C4-2B (cell line): ENCODE data around the gene TEX2.

Source experiments
- H3K27ac ChIP-seq: fragments of 450-650 bp; 2 replicates; pipeline ENCODE4 v1.5.1; 2017
- CTCF ChIP-seq: fragments of 450-650 bp; conservative IDR thresholded peaks from 2 replicates; pipeline ENCODE4 v1.5.1; 2017; ENCODE audit warnings: mild to moderate bottlenecking
- ZFX ChIP-seq: fragments of 450-650 bp; IDR thresholded peaks from 2 replicates; pipeline ENCODE4 v1.6.1; 2017

TEX2 gene

DNA sequence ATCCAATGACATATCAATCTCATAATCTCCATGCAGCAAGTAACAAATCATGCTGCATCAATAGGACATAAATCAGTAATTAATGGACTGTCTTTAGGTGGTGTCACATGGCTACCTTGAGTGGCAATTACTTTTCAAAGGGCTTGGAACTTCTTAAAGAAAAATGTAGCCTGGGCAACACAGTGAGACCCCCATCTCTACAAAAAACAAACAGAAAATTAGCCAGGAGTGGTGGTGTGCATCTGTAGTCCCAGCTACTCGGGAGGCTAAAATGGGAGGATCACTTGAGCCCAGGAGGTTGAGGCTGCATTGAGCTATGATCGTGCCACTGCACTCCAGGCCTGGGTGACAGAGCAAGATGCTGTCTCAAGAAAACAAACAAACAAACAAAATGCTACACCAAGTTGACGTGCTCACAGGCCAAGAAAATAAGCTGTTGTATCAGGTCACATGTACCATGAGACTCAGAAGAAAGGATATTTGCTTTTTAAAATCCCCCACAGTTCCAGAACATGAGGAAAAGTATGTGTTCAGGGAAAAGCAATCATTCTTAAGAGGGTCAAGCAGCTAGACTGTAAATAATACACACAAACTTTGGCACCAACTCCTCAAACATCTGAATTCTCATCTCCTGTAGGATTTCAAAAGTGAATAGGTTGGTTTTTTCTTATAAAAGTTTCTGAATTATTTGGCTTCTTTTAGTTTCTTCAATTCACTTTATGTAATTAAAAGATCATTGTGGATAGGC, 109.3 kb downstream of the TEX2 start:
- TF ChIP-seq CTCF, result no peak
- TF ChIP-seq ZFX, result no peak
- H3K27ac ChIP-seq, result no peak overlapping the region

- TF ChIP-seq ZFX, result no peak
- TF ChIP-seq CTCF, result no peak
- no peak overlapping the region for H3K27ac ChIP-seq
Observed at GRCh38 chr17:64152428-64153125, 110.5 kb downstream of the TEX2 start.

DNA sequence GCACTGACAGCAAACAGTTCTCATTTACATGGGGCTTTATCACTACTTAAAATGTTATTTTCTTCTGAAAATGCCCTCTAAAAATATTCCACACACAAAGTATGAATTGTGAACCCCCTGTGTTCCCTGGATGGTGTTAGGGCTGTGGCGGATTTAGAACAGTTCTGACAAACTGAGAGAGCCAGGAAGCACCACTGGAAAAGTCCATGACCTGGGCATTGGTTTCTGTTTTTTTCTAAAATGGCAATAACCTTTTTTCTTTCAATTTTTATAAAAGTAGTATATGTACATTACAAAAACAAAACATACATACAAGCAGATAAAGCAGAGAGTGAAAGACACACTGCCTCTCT, 112.1 kb downstream of the TEX2 start:
- TF ChIP-seq ZFX (no peak), CTCF (no peak)
- no peak overlapping the region for H3K27ac ChIP-seq

DNA sequence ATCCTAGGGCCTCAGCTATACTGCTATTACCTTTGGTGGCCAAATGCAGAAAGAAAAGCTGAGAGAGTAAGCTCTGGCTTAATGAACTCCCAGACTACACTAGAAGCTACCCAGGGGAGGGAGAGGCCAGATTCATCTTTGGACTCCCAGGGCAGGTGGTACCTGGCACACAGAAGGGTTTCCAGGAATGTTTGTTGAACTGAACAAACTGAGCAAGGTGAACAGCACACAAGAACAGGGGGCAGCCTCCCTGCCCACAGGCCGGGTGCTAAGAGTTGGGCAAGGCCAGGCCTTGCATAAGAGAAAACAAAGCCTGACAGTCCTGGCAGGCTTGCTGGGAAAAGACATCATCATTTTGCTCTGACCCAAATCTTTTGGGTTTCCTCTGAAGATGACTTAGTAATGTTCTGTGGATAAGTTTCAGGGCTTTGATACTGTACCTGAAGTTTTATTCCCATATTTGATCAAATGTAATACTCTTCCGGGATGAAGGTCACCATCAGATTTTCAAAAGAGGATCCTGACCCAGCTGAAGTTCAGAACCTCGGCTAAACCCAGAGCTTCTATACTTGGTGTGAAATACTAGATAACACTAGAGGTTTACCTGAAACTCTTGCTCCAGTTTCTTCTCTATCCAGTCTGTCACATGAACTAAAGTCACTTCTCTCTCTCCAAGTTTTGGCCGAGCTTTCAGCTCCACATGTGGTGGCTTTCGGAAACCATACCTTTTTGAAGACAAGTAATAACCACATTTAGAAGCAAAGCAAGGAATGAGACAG, 112.6 kb downstream of the TEX2 start:
- 0 out of 2 replicates have a peak overlapping the region, but pooled peaks have one; percentile 21 for H3K27ac ChIP-seq
- TF ChIP-seq ZFX, result no peak
- no peak for TF ChIP-seq CTCF

DNA sequence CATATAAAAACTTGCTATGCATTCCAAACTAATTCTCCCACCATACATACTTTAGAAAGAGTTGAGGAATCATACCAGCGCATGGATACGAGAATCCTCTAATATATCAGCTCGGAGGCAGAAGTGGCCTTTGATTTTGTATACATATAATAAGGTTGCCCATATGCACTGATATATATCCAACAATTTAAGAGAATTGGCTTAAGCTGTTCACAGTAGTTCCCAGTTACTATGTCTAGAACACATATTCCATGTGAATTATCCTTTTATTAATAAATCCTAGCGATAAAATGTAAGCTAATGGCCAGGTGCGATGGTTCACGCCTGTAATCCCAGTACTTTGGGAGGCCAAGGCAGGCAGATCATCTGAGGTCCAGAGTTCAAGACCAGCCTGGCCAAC, 113.9 kb downstream of the TEX2 start:
- peak overlapping the region; percentile 14; the same call in 1 of the 2 replicates for H3K27ac ChIP-seq
- TF ChIP-seq CTCF (no peak), ZFX (no peak)

DNA sequence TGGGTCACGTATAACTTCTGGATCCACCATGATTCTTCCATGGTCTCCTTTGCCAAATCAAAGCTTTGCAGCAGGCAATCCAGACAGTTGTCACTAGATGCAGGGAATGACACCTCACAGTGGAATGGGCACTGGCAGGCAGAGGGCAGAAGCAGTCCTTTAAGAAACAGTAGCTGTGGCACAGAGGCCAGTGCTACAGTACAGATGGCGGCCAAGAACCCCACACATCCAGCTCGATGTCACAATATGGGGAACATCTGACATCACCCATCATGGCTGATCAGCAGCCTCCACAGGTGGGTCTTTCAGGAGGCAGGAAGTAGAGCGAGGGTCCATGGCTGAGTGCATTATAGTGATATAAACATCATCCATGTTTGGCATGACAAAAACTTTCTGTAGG, 114.4 kb downstream of the TEX2 start:
- H3K27ac ChIP-seq, result peak overlapping the region; percentile 50
- TF ChIP-seq ZFX (no peak), CTCF (no peak; the same call in 1 of the 2 replicates)
